Right atrium auricular region (tissue), 2 donors: ENCODE results near the gene KIF16B. TPM values are rescaled to one million over a fixed set of nuclear protein-coding genes. Genes with fewer than 3 reads are reported as not detected.

Experiments
- DNase-seq: peaks from one replicate; pipeline ENCODE4 v3.0.0-alpha.2; 2019; ENCODE audit warnings: low spot score
- H3K27ac ChIP-seq, 2 donors: fragments of 200-600 bp; sonication (generic); 1 replicate in 1 of 2; 2 replicates in 1 of 2; pipeline ENCODE4 v1.5.1; 2016 to 2019
- H3K27me3 ChIP-seq, 2 donors: fragments of 200-600 bp; sonication (generic); one replicate each; pipeline versions ENCODE4 v1.5.1 to v1.6.0; 2017 to 2019
- H3K36me3 ChIP-seq: fragments of 200-600 bp; sonication (generic); one replicate; pipeline ENCODE4 v1.5.1; 2016
- H3K4me1 ChIP-seq, 2 donors: fragments of 200-600 bp; sonication (generic); one replicate each; pipeline versions ENCODE4 v1.5.1 to v1.6.0; 2017 to 2019
- H3K4me3 ChIP-seq, 2 donors: fragments of 200-600 bp; sonication (generic); 1 replicate in 1 of 2; 2 replicates in 1 of 2; pipeline ENCODE4 v1.5.1; 2017 to 2019; ENCODE audit warnings: mild to moderate bottlenecking in 1 of 2, moderate library complexity in 1 of 2
- H3K9me3 ChIP-seq, 2 donors: fragments of 200-600 bp; sonication (generic); one replicate each; pipeline ENCODE4 v1.5.1; 2019
- total RNA-seq, 2 donors: library from RNA; depleted of rRNA; stranded (reverse); fragments of >200 nt; gene quantifications; one replicate each; pipeline ENCODE4 v1.1.0, GENCODE V29; 2016
- TF ChIP-seq, protein P1 (sequence below), 2 donors: fragments of 200-600 bp; sonication (generic); IDR thresholded peaks; one replicate each; pipeline ENCODE4 v1.5.1; 2019; ENCODE audit warnings: antibody characterized with exemption in 2 of 2

KIF16B gene
- total RNA-seq, 2 donors from 2014 or later: 11.2 to 23.0 TPM

DNA sequence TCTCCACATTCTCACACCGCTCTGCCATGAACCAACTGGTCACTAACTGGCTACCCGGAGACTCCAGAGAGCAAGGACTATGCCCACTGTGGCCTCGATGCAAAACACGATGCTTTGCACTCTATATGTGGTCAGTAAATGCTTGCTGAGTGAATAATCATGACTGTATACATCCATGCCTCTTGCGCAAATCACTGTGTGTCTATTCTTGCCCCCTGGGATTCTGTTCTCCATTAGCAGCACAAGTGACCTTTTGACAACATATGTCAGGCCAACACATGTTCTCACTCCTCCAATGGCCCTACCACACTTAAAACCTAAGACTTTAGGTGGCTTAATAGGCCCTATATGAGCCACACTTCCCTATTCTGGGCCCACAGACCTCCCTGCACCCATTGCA lies 16.9 kb downstream of the KIF16B start:
- H3K4me1 ChIP-seq: peaks cover 0 to 22% of the 10 kb centered on the region in 2 donors

DNA sequence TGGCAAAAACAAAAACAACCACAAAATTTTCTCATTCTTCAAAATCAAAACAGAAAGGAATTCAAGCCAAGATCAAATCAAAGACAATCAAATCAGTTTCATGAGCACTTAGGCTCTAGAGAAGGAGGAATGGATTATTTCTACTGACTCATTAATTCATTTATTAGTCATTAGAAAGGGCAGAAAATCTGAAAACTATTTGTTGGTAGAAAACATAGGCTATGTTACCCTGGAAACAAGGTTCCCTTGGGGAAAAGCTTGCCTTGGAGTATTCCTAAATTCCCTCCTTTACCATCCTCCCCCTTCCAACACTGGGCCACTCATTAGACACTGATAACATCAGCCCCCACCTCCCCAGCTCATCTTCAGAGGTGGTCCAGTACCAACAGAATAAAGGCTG lies 17.5 kb downstream of the KIF16B start:
- no peaks in the 10 kb centered on the region for H3K9me3 ChIP-seq
- H3K27ac ChIP-seq: no peak overlapping the region
- no peaks in the 10 kb centered on the region for H3K36me3 ChIP-seq
- DNase-seq: no peak
- peaks cover 0 to 22% of the 10 kb centered on the region in 2 donors for H3K4me1 ChIP-seq
- no peak overlapping the region for H3K4me3 ChIP-seq
- TF ChIP-seq, protein P1, sequence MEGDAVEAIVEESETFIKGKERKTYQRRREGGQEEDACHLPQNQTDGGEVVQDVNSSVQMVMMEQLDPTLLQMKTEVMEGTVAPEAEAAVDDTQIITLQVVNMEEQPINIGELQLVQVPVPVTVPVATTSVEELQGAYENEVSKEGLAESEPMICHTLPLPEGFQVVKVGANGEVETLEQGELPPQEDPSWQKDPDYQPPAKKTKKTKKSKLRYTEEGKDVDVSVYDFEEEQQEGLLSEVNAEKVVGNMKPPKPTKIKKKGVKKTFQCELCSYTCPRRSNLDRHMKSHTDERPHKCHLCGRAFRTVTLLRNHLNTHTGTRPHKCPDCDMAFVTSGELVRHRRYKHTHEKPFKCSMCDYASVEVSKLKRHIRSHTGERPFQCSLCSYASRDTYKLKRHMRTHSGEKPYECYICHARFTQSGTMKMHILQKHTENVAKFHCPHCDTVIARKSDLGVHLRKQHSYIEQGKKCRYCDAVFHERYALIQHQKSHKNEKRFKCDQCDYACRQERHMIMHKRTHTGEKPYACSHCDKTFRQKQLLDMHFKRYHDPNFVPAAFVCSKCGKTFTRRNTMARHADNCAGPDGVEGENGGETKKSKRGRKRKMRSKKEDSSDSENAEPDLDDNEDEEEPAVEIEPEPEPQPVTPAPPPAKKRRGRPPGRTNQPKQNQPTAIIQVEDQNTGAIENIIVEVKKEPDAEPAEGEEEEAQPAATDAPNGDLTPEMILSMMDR (IDR thresholded peaks at IDR 0.05): no peak
- H3K27me3 ChIP-seq: no peaks in the 10 kb centered on the region

More for the DNA sequence above, 16.9 kb downstream of the KIF16B start:
- H3K9me3 ChIP-seq: no peaks in the 10 kb centered on the region
- no peak overlapping the region for H3K27ac ChIP-seq
- TF ChIP-seq, protein P1 (IDR thresholded peaks at IDR 0.05): no peak
- no peaks in the 10 kb centered on the region for H3K27me3 ChIP-seq
- no peak overlapping the region for H3K4me3 ChIP-seq
- no peaks in the 10 kb centered on the region for H3K36me3 ChIP-seq
- DNase-seq: no peak

DNA sequence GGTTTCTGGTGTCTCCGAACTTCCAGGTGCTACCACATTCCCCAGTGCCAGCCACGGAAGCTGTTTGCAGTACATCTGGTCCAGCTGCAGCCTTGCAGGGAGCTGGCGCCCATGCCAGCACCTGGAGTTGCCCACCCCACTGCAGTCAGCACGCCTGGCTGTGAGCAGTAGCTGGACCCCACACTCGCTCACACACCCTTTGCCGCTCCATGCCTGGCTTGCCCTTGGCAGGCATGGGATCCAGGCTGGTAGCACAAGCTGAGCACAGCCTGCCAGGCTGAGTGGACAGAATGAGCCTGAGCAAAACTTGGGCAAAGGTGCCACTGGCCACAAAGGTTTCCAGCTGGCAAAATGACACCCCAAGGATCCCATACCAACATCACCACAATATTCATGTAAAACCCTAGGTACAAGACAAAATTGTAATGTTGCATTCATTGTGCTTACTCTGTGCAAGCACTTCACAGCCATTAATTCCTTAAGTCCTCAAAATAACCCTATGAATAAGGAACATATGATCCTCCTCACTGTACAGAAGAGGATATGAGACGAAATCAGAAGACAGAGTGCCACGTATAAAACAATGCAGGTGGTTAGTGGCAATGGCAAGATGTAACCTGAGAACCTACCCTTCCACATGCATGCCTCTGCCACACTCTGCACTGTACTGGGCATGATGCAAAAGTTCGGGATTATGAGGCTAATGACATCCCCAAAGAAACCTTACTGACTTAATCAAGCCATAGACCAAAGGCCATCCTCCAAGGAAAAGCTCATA lies 18.3 kb downstream of the KIF16B start:
- Histone ChIP-seq H3K4me3 (no peak overlapping the region), H3K4me1 (peaks cover 0 to 22% of the 10 kb centered on the region in 2 donors), H3K36me3 (no peaks in the 10 kb centered on the region), H3K27ac (no peak overlapping the region), H3K9me3 (no peaks in the 10 kb centered on the region), H3K27me3 (no peaks in the 10 kb centered on the region)
- no peak for DNase-seq
- TF ChIP-seq, protein P1 (IDR thresholded peaks at IDR 0.05): no peak

DNA sequence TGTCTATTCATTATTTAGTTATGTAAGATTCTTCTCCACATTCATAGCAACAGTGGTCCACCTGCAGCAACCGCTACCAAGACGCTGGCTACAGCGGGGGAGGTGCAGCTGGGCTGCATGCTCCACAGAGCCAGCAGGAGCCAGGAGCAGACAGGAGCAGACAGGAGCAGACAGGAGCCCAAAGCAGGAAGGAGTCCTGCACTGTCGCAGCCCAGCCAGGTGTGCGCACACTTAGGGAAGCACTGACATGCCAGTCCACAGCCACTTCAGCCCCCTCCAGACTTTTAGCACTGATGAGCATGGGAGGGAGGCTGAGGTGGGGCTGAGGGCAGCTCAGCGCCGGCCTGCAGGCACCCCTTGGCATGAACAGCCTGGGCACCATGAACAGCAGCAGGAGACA lies 19.6 kb downstream of the KIF16B start:
- DNase-seq: no peak
- TF ChIP-seq, protein P1 (IDR thresholded peaks at IDR 0.05): no peak
- H3K9me3 ChIP-seq: no peaks in the 10 kb centered on the region
- no peak overlapping the region for H3K27ac ChIP-seq
- H3K4me3 ChIP-seq: no peak overlapping the region
- no peaks in the 10 kb centered on the region for H3K27me3 ChIP-seq
- H3K36me3 ChIP-seq: no peaks in the 10 kb centered on the region
- peaks cover 0 to 22% of the 10 kb centered on the region in 2 donors for H3K4me1 ChIP-seq

DNA sequence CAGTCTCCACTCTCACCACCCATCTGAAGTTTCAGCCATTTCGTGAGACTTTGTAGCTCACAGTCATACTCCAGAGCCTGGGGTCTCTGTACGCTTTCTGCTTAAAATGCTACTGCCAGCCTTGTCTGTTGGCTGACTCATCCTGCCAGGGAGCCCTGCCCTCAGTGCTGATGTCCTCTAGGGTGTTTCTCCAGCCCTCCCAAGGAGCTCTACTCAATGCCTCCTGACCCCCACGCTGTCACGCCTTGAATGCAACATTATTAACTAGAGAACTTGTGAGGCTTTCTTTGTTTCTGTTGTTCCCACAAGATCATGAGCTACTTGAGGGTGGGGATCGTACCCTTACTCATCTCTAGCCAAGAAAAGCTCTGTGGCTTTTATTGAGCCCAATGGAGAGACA lies 20.1 kb downstream of the KIF16B start:
- TF ChIP-seq, protein P1 (IDR thresholded peaks at IDR 0.05): no peak
- Histone ChIP-seq H3K27ac (no peak overlapping the region), H3K27me3 (no peaks in the 10 kb centered on the region), H3K4me1 (peaks cover 0 to 22% of the 10 kb centered on the region in 2 donors), H3K9me3 (no peaks in the 10 kb centered on the region), H3K4me3 (no peak overlapping the region), H3K36me3 (no peaks in the 10 kb centered on the region)
- no peak for DNase-seq

DNA sequence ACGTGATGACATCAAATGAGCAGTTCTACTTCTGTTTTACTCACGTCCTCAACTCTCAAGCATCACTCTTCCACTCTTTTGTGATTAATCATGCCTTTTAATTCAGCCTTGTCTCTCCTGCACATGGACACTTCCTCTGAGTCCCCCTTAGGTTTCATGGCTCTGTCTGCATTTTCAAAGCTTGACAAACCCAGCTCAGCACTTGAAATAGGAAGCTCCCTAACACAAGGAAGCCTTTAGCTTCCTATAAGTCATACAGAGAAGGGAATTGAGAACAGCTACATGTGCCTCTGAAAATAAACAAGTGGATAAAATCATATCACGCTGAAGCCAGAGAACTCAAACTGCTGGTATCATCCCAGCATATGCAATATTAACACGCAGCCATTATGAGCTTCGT lies 21.2 kb downstream of the KIF16B start:
- peaks cover 0 to 22% of the 10 kb centered on the region in 2 donors for H3K4me1 ChIP-seq
- no peaks in the 10 kb centered on the region for H3K9me3 ChIP-seq
- no peaks in the 10 kb centered on the region for H3K27me3 ChIP-seq
- no peaks in the 10 kb centered on the region for H3K36me3 ChIP-seq
- H3K4me3 ChIP-seq: no peak overlapping the region
- no peak overlapping the region for H3K27ac ChIP-seq
- TF ChIP-seq, protein P1 (IDR thresholded peaks at IDR 0.05): no peak
- DNase-seq: no peak
